ENCODE results near the gene POU2F2.

POU2F2 gene

DNA sequence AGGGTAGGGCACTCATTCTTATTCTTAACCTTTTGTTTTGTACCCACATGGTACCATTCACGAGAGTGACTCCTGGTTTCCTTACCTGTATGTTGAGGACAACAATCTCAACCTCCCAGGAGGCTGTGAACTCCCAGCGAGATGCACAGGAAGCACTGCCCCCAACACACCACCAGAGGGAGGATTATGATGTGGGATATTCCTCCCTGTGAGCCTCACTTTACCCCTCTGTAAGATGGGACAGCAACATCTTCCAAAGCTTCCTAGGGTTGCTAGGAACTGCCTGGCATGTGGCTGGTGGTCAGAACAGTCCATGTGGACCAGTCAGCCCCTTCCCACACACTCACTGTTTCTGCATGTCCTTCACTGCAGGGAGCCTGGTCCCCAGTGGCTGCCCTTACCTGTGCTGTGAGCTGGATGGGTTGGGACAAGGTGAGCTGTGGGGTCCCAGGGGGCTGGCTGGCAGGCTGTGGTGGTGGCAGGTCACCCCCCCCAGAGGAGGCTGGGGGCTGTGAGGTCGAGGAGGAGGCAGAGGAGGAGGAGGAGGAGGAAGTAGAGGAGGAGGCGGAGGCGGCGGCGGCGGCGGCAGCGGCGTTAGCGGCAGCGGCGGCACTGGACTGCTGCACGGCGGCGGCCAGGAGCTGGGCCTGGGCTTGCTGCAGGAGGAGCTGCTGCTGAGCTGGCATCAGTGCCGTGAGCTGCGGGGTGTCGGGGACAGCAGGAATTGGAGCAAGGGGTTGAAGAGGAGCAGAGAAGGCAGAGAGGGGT is 15.8 kb downstream of the POU2F2 start:
- H3K27ac ChIP-seq = no peak overlapping the region
- no peak for DNase-seq (ENCODE audit: low read depth, low spot score)

DNA sequence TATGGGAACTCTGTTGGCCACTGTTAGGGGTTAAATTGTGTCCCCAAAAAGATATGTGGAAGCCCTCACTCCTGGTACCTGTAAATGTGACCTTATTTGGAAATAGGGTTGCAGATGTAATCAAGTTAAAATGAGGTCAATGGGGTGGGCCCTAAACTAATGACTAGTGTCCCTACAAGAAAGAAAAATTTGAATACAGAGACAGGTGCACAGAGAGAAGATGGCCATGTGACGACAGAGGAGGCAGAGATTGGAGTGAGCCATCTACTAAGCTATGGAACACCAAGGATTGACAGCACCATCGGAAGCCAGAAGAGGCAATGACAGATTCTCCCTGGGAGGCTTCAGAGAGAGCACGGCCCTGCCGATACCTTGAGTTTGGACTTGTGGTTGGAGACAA is 16.5 kb downstream of the POU2F2 start:
- Histone ChIP-seq H3K9me3 (ENCODE audit: low read depth, low read length) (no peaks in the 10 kb centered on the region), H3K27ac (no peak overlapping the region), H3K36me3 (ENCODE audit: insufficient read depth, low read length) (no peaks in the 10 kb centered on the region), H3K4me3 (no peak overlapping the region), H3K9ac (ENCODE audit: insufficient read length) (no peak overlapping the region)
- TF ChIP-seq FOXP2 (optimal IDR thresholded peaks at IDR 0.05; ENCODE audit: control extremely low read depth, extremely low read length, insufficient read depth) (no peak), EZH2 (IDR thresholded peaks at IDR 0.05) (no peak), POLR2AphosphoS5 (IDR thresholded peaks at IDR 0.05; ENCODE audit: borderline replicate concordance, low read depth, low read length) (no peak)
- no peak for DNase-seq (ENCODE audit: low read depth, low spot score)

More for the DNA sequence above, 15.8 kb downstream of the POU2F2 start:
- TF ChIP-seq POLR2AphosphoS5 (IDR thresholded peaks at IDR 0.05; ENCODE audit: borderline replicate concordance, low read depth, low read length) (no peak), EZH2 (IDR thresholded peaks at IDR 0.05) (no peak), FOXP2 (optimal IDR thresholded peaks at IDR 0.05; ENCODE audit: control extremely low read depth, extremely low read length, insufficient read depth) (no peak)
- Histone ChIP-seq H3K36me3 (ENCODE audit: insufficient read depth, low read length) (no peaks in the 10 kb centered on the region), H3K9ac (ENCODE audit: insufficient read length) (no peak overlapping the region), H3K4me3 (no peak overlapping the region), H3K9me3 (ENCODE audit: low read depth, low read length) (no peaks in the 10 kb centered on the region)

DNA sequence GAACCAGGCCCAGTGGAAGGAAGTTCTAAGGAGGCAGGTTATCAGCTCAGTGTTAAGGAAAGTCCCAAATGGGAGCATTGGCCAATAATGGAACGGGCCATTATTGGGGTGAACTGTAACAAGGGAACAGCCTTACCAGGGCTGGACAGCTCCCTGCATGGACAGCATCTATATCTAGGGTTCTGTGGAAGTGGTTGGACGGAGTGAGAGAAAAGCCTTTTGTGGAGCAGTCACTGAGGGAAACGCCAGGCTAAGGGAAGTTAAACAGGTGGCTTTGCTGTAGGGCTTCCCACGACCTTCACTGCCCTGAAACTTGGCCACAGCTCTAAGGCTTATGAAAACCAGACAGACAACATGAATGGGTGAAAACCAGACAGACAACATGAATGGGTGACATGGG is 17.0 kb downstream of the POU2F2 start:
- Histone ChIP-seq H3K9me3 (ENCODE audit: low read depth, low read length) (no peaks in the 10 kb centered on the region), H3K9ac (ENCODE audit: insufficient read length) (no peak overlapping the region), H3K27ac (no peak overlapping the region), H3K4me3 (no peak overlapping the region), H3K36me3 (ENCODE audit: insufficient read depth, low read length) (no peaks in the 10 kb centered on the region)
- TF ChIP-seq EZH2 (IDR thresholded peaks at IDR 0.05) (no peak), FOXP2 (optimal IDR thresholded peaks at IDR 0.05; ENCODE audit: control extremely low read depth, extremely low read length, insufficient read depth) (no peak), POLR2AphosphoS5 (IDR thresholded peaks at IDR 0.05; ENCODE audit: borderline replicate concordance, low read depth, low read length) (no peak)
- DNase-seq (ENCODE audit: low read depth, low spot score) = no peak

DNA sequence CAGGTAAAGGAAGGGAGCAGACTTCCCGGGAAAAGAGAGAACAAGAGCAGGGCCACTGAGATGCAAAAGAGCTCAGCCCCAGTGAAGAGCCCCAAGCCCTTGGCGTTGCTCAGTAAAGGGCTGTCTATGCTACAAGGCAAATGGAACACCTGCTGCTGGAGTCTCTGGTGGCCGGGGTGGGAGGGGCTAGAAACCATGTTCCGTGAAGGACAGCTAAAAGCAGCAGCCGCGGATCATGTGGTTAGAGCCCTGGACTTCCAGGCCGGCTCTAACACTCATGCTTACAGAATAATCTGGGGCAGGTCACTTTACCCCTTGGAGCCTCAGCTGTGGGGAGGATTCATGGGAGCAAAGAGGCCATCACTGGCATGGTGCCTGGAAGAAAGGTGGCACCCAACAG is 17.8 kb downstream of the POU2F2 start:
- H3K27ac ChIP-seq = no peak overlapping the region
- H3K36me3 ChIP-seq (ENCODE audit: insufficient read depth, low read length) = no peaks in the 10 kb centered on the region
- H3K4me3 ChIP-seq = no peak overlapping the region
- no peak for DNase-seq (ENCODE audit: low read depth, low spot score)
- H3K9ac ChIP-seq (ENCODE audit: insufficient read length) = no peak overlapping the region
- no peaks in the 10 kb centered on the region for H3K9me3 ChIP-seq (ENCODE audit: low read depth, low read length)
- no peak for TF ChIP-seq FOXP2 (optimal IDR thresholded peaks at IDR 0.05; ENCODE audit: control extremely low read depth, extremely low read length, insufficient read depth)
- TF ChIP-seq EZH2 (IDR thresholded peaks at IDR 0.05) = no peak
- no peak for TF ChIP-seq POLR2AphosphoS5 (IDR thresholded peaks at IDR 0.05; ENCODE audit: borderline replicate concordance, low read depth, low read length)

DNA sequence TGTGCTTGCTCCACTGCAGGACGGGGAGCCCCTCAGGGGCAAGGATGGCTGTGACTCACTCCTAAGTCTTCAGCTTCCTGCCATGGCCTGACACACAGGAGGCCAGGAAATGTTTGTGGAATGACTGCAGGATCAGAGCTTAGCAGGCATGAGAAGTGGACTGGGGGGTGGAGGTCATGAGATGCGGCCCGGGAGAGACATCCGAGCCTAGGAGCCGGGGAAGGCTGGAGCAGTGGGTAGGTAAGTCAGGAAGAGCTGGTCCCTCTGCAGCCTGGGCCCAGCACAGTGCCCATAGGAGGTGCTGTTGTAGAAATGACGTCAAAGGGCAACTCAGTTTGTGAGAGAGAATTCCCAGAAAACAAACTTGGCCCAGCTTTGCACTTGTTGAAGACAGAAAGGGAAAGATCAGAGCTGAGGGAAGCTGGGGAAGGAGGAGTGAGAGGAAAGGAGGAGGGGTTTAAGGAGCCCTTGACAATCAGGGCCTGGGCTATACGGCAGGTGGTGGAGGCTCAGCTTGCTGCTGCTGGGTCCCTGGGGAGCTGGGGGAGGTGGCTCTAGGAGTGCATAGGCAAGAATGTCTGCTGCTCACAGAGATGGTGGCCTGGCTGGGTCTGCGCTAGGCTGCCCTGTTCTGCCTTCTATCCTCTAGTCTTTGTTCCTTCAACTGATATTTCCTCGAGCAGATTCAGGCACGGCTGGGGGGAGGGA is 18.5 kb downstream of the POU2F2 start:
- Histone ChIP-seq H3K9ac (ENCODE audit: insufficient read length) (no peak overlapping the region), H3K36me3 (ENCODE audit: insufficient read depth, low read length) (no peaks in the 10 kb centered on the region), H3K27ac (no peak overlapping the region), H3K9me3 (ENCODE audit: low read depth, low read length) (no peaks in the 10 kb centered on the region), H3K4me3 (no peak overlapping the region)
- no peak for DNase-seq (ENCODE audit: low read depth, low spot score)
- TF ChIP-seq POLR2AphosphoS5 (IDR thresholded peaks at IDR 0.05; ENCODE audit: borderline replicate concordance, low read depth, low read length) = no peak
- no peak for TF ChIP-seq FOXP2 (optimal IDR thresholded peaks at IDR 0.05; ENCODE audit: control extremely low read depth, extremely low read length, insufficient read depth)
- no peak for TF ChIP-seq EZH2 (IDR thresholded peaks at IDR 0.05)

DNA sequence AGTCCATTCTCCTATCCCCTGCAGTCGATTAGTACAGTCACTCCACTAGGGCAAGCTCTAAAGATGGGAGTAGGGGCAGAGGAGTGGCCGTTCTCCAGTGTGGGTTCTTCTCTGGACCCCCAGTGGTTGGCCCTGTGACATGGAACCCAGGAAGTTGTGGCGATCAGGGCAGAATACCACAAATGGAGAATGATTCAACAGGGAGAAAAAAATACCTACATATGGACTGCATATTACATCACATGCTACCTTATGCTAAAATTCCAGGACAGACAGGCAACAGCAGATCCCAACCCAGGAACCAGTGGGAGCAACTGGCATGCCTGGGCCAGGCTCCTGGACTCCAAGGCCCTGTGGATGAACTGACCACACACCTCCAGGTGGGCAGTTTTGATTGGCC is 20.4 kb downstream of the POU2F2 start:
- DNase-seq (ENCODE audit: low read depth, low spot score) = no peak
- Histone ChIP-seq H3K9ac (ENCODE audit: insufficient read length) (no peak overlapping the region), H3K27ac (no peak overlapping the region), H3K36me3 (ENCODE audit: insufficient read depth, low read length) (no peaks in the 10 kb centered on the region), H3K4me3 (no peak overlapping the region), H3K9me3 (ENCODE audit: low read depth, low read length) (no peaks in the 10 kb centered on the region)
- no peak for TF ChIP-seq EZH2 (IDR thresholded peaks at IDR 0.05)
- no peak for TF ChIP-seq POLR2AphosphoS5 (IDR thresholded peaks at IDR 0.05; ENCODE audit: borderline replicate concordance, low read depth, low read length)
- no peak for TF ChIP-seq FOXP2 (optimal IDR thresholded peaks at IDR 0.05; ENCODE audit: control extremely low read depth, extremely low read length, insufficient read depth)

DNA sequence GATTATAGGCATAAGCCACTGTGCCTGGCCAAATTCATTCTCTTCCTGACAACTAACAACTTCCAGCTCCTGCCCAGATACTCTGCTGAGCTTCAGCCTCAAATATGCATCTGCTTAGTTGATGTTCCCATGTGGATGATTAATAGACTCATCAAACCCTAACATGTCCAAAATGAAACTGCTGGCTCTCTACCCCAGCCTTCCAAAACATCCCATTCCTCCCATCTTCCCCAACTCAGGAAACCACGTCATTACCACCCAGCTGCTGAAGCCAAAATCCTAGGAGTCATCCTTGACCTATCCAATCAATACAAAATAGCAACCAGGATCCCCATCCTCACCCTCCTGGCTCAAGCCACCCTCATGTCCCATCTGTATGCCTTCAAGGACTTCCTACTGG is 20.9 kb downstream of the POU2F2 start:
- Histone ChIP-seq H3K4me3 (no peak overlapping the region), H3K9me3 (ENCODE audit: low read depth, low read length) (no peaks in the 10 kb centered on the region), H3K36me3 (ENCODE audit: insufficient read depth, low read length) (no peaks in the 10 kb centered on the region), H3K9ac (ENCODE audit: insufficient read length) (no peak overlapping the region), H3K27ac (no peak overlapping the region)
- DNase-seq (ENCODE audit: low read depth, low spot score) = no peak
- no peak for TF ChIP-seq EZH2 (IDR thresholded peaks at IDR 0.05)
- no peak for TF ChIP-seq FOXP2 (optimal IDR thresholded peaks at IDR 0.05; ENCODE audit: control extremely low read depth, extremely low read length, insufficient read depth)
- TF ChIP-seq POLR2AphosphoS5 (IDR thresholded peaks at IDR 0.05; ENCODE audit: borderline replicate concordance, low read depth, low read length) = no peak

DNA sequence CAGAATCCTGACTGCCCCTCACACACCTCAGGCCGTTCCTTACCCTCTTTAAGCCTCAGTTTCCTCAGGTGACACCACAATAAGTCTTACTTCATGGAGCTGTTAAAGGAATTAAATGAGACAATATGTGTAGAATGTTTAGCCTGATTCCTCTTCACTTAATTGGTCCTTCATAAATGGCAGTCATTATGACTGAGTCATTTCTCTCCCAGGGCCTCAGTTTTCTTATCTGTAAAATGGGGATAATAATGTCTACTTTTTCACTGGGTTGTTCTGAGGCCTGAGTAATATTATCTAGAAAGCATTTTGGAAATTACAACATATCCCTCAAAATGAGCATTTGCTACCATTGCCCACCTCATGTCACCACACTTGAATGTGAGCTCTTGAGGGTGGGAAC is 21.6 kb downstream of the POU2F2 start:
- Histone ChIP-seq H3K4me3 (no peak overlapping the region), H3K9me3 (ENCODE audit: low read depth, low read length) (no peaks in the 10 kb centered on the region), H3K27ac (no peak overlapping the region), H3K9ac (ENCODE audit: insufficient read length) (no peak overlapping the region), H3K36me3 (ENCODE audit: insufficient read depth, low read length) (no peaks in the 10 kb centered on the region)
- no peak for TF ChIP-seq EZH2 (IDR thresholded peaks at IDR 0.05)
- TF ChIP-seq FOXP2 (optimal IDR thresholded peaks at IDR 0.05; ENCODE audit: control extremely low read depth, extremely low read length, insufficient read depth) = no peak
- no peak for TF ChIP-seq POLR2AphosphoS5 (IDR thresholded peaks at IDR 0.05; ENCODE audit: borderline replicate concordance, low read depth, low read length)
- no peak for DNase-seq (ENCODE audit: low read depth, low spot score)
